HEK293 (cell line): Measurements from ENCODE around the gene EXTL1.

Source experiments
- CTCF ChIA-PET: fragments of 350-600 bp; formaldehyde crosslinking; extraction: SDS; loops from one replicate; lab custom pipeline; 2021; ENCODE audit warnings: antibody characterized with exemption; lab: Yijun Ruan, JAX
- POLR2A ChIA-PET: fragments of 300-600 bp; formaldehyde crosslinking; extraction: SDS; loops from one replicate; lab custom pipeline; 2020; ENCODE audit warnings: antibody characterized with exemption, inconsistent platforms; lab: Yijun Ruan, JAX
- H3K27ac ChIP-seq: fragments of 200-500 bp; sonication (Bioruptor generic); 2 replicates; pipeline ENCODE4 v1.5.1; 2014; ENCODE audit warnings: low read depth, low read length, control low read depth, inconsistent platforms; ENCODE audit errors: extremely low read depth
- H3K36me3 ChIP-seq, 2 experiments: fragments of 200-500 bp in 1 of 2; sonication (Bioruptor generic) in 1 of 2; 1 replicate in 1 of 2; 2 replicates in 1 of 2; pipeline ENCODE4 v1.5.1; 2014 to 2017; ENCODE audit warnings: inconsistent platforms in 2 of 2, low read length in 2 of 2; ENCODE audit not compliant: control insufficient read depth in 2 of 2, insufficient read depth in 1 of 2
- H3K4me1 ChIP-seq: fragments of 200-500 bp; sonication (Bioruptor generic); 2 replicates; pipeline ENCODE4 v1.5.1; 2014; ENCODE audit warnings: mild to moderate bottlenecking, low read length, inconsistent platforms; ENCODE audit not compliant: control insufficient read depth, insufficient read depth
- H3K4me3 ChIP-seq: 2 replicates; pipeline ENCODE4 v1.5.1; 2011; ENCODE audit warnings: low read depth, mild to moderate bottlenecking, control low read depth, low read length, moderate library complexity
- H3K9me3 ChIP-seq: fragments of 200-500 bp; sonication (Bioruptor generic); 2 replicates; pipeline ENCODE4 v1.5.1; 2014; ENCODE audit warnings: low read depth, low read length, inconsistent platforms; ENCODE audit not compliant: control insufficient read depth, insufficient read depth
- FEZF1 ChIP-seq: fragments of 450-650 bp; formaldehyde crosslinking; IDR thresholded peaks from 2 replicates; pipeline ENCODE4 v1.5.1; 2016; ENCODE audit warnings: missing biosample characterization, missing genetic modification characterization
- GLI2 ChIP-seq: fragments of 450-650 bp; formaldehyde crosslinking; IDR thresholded peaks from 2 replicates; pipeline ENCODE4; 2017; ENCODE audit warnings: missing biosample characterization, missing genetic modification characterization, low read depth, borderline replicate concordance
- GLIS1 ChIP-seq: fragments of 450-650 bp; formaldehyde crosslinking; IDR thresholded peaks from 2 replicates; pipeline ENCODE4 v1.5.1; 2016; ENCODE audit warnings: missing biosample characterization, missing genetic modification characterization
- IKZF3 ChIP-seq: fragments of 450-650 bp; IDR thresholded peaks from 2 replicates; pipeline ENCODE4 v1.5.0; 2018; ENCODE audit warnings: missing biosample characterization, mild to moderate bottlenecking, missing genetic modification characterization, moderate library complexity
- MYNN ChIP-seq: fragments of 450-650 bp; formaldehyde crosslinking; IDR thresholded peaks from 2 replicates; pipeline ENCODE4 v1.5.1; 2016; ENCODE audit warnings: missing biosample characterization, missing genetic modification characterization, borderline replicate concordance
- PRDM10 ChIP-seq: fragments of 450-650 bp; formaldehyde crosslinking; IDR thresholded peaks from 2 replicates; pipeline ENCODE4 v1.5.1; 2016; ENCODE audit warnings: missing biosample characterization, missing genetic modification characterization
- SP2 ChIP-seq: fragments of 450-650 bp; formaldehyde crosslinking; IDR thresholded peaks from 2 replicates; pipeline ENCODE4 v1.5.1; 2016; ENCODE audit warnings: missing biosample characterization, missing genetic modification characterization
- SP7 ChIP-seq: fragments of 450-650 bp; formaldehyde crosslinking; IDR thresholded peaks from 2 replicates; pipeline ENCODE4 v1.5.1; 2016; ENCODE audit warnings: missing biosample characterization, missing genetic modification characterization
- WT1 ChIP-seq: fragments of 450-650 bp; formaldehyde crosslinking; IDR thresholded peaks from 2 replicates; pipeline ENCODE4 v1.5.1; 2016; ENCODE audit warnings: missing biosample characterization, missing genetic modification characterization
- ZBTB21 ChIP-seq: fragments of 450-650 bp; formaldehyde crosslinking; IDR thresholded peaks from 2 replicates; pipeline ENCODE4 v1.5.1; 2017; ENCODE audit warnings: missing biosample characterization, missing genetic modification characterization
- ZEB2 ChIP-seq: fragments of 450-650 bp; formaldehyde crosslinking; IDR thresholded peaks from 2 replicates; pipeline ENCODE4 v1.5.1; 2016; ENCODE audit warnings: missing biosample characterization, missing genetic modification characterization
- ZFP69B ChIP-seq: fragments of 450-650 bp; formaldehyde crosslinking; IDR thresholded peaks from 2 replicates; pipeline ENCODE4 v1.5.1; 2016; ENCODE audit warnings: missing biosample characterization, missing genetic modification characterization
- ZNF132 ChIP-seq: fragments of 450-650 bp; formaldehyde crosslinking; IDR thresholded peaks from 2 replicates; pipeline ENCODE4 v1.5.1; 2017; ENCODE audit warnings: missing biosample characterization, missing genetic modification characterization, borderline replicate concordance
- ZNF146 ChIP-seq: fragments of 450-650 bp; formaldehyde crosslinking; IDR thresholded peaks from 2 replicates; pipeline ENCODE4 v1.5.1; 2016; ENCODE audit warnings: missing biosample characterization, missing genetic modification characterization
- ZNF302 ChIP-seq: fragments of 450-650 bp; formaldehyde crosslinking; IDR thresholded peaks from 2 replicates; pipeline ENCODE4 v1.5.1; 2016; ENCODE audit warnings: missing biosample characterization, missing genetic modification characterization, low read depth
- ZNF341 ChIP-seq: fragments of 450-650 bp; formaldehyde crosslinking; IDR thresholded peaks from 2 replicates; pipeline ENCODE4; 2016; ENCODE audit warnings: low read depth, missing biosample characterization, missing genetic modification characterization
- ZNF354C ChIP-seq: fragments of 450-650 bp; formaldehyde crosslinking; IDR thresholded peaks from 2 replicates; pipeline ENCODE4 v1.5.1; 2016; ENCODE audit warnings: missing biosample characterization, missing genetic modification characterization, low read depth, borderline replicate concordance
- ZNF426 ChIP-seq: fragments of 450-650 bp; formaldehyde crosslinking; IDR thresholded peaks from 2 replicates; pipeline ENCODE4 v1.5.1; 2017; ENCODE audit warnings: missing biosample characterization, missing genetic modification characterization, mild to moderate bottlenecking, inconsistent platforms, moderate library complexity
- ZNF548 ChIP-seq: fragments of 450-650 bp; formaldehyde crosslinking; IDR thresholded peaks from 2 replicates; pipeline ENCODE4 v1.5.1; 2016; ENCODE audit warnings: missing biosample characterization, missing genetic modification characterization
- ZNF549 ChIP-seq: fragments of 450-650 bp; IDR thresholded peaks from 2 replicates; pipeline ENCODE4 v1.5.1; 2018; ENCODE audit warnings: missing biosample characterization, missing genetic modification characterization, mild to moderate bottlenecking, inconsistent platforms, moderate library complexity
- ZNF596 ChIP-seq: fragments of 450-650 bp; IDR thresholded peaks from 2 replicates; pipeline ENCODE4 v1.5.0; 2018; ENCODE audit warnings: missing biosample characterization, mild to moderate bottlenecking, missing genetic modification characterization, moderate library complexity
- ZNF76 ChIP-seq: fragments of 450-650 bp; formaldehyde crosslinking; IDR thresholded peaks from 2 replicates; pipeline ENCODE4; 2016; ENCODE audit warnings: low read depth, missing biosample characterization, missing genetic modification characterization, borderline replicate concordance
- ZNF777 ChIP-seq: fragments of 450-650 bp; formaldehyde crosslinking; IDR thresholded peaks from 2 replicates; pipeline ENCODE4 v1.5.1; 2017; ENCODE audit warnings: missing biosample characterization, missing genetic modification characterization, borderline replicate concordance

Gene EXTL1

GRCh38 chr1:25997828-25998761, 23.5 kb upstream of the EXTL1 start, which contains the start of gene PAFAH2 (continued):
- peak; percentile 98 for TF ChIP-seq ZNF146 (tag by site-specific recombination)
- TF ChIP-seq GLI2 (tag by site-specific recombination), result 0 out of 2 replicates have a peak, but pooled peaks have one; percentile 47
- TF ChIP-seq ZFP69B (tag by site-specific recombination), result peak; percentile 96
- TF ChIP-seq MYNN (tag by site-specific recombination), result 0 out of 2 replicates have a peak, but pooled peaks have one; percentile 48
- TF ChIP-seq PRDM10 (tag by site-specific recombination), result peak; percentile 72
- TF ChIP-seq ZBTB21 (tag by site-specific recombination), result peak; percentile 78
- TF ChIP-seq ZNF596 (tag by site-specific recombination), result no peak
- TF ChIP-seq ZEB2 (tag by site-specific recombination), result peak; percentile 95
- 0 out of 2 replicates have a peak, but pooled peaks have one; percentile 71 for TF ChIP-seq ZNF302
- peak; percentile 65 for TF ChIP-seq FEZF1
- no peak for TF ChIP-seq ZNF354C (tag by site-specific recombination)
- TF ChIP-seq ZNF549, result no peak
- peak; percentile 73 for TF ChIP-seq GLIS1 (tag by site-specific recombination)
- no peak for TF ChIP-seq ZNF426 (tag by site-specific recombination)
- TF ChIP-seq ZNF341 (tag by site-specific recombination), result 0 out of 2 replicates have a peak, but pooled peaks have one; percentile 31
- TF ChIP-seq WT1 (tag by site-specific recombination), result peak; percentile 77
- peak; percentile 46; the same call in 1 of the 2 replicates for TF ChIP-seq ZNF548
- peak; percentile 100 for TF ChIP-seq ZNF76 (tag by site-specific recombination)

- CTCF ChIA-PET, result interaction anchor here (0.6 to 2.8 kb wide), 7 partner anchors 11 to 471 kb away, joined by 3 to 25 read pairs (median 4); no protein-coding TSS in a partner anchor
- Histone ChIP-seq H3K36me3 (no peaks in the 10 kb centered on the region), H3K4me1 (no peaks in the 10 kb centered on the region), H3K4me3 (no peak overlapping the region), H3K9me3 (no peaks in the 10 kb centered on the region), H3K27ac (no peak overlapping the region)
- POLR2A ChIA-PET, result interaction anchor here (0.6 to 1.4 kb wide), 2 partner anchors 103 to 179 kb away, joined by 4 to 6 read pairs; partner anchors contain the start of gene MTFR1L
- TF ChIP-seq ZNF132 (tag by site-specific recombination) (no peak), ZNF777 (tag by site-specific recombination) (no peak), SP7 (tag by site-specific recombination) (no peak), IKZF3 (tag by site-specific recombination) (no peak), SP2 (tag by site-specific recombination) (no peak)
Observed at GRCh38 chr1:25999041-25999800, 22.4 kb upstream of the EXTL1 start.
